Measurements from ENCODE around the gene DOK7. TPM values are rescaled to one million over a fixed set of nuclear protein-coding genes. Genes with fewer than 3 reads are reported as not detected.

The DOK7 gene
- total RNA-seq, 1 donor from 2014 or later = 5.1 TPM

GRCh38 chr4:3518941-3519340, 55.8 kb downstream of the DOK7 start:
- TF ChIP-seq CTCF (IDR thresholded peaks at IDR 0.05; ENCODE audit: partially characterized antibody, unreplicated experiment) = no peak
- peaks cover 5% of the 10 kb centered on the region for H3K9me3 Mint-ChIP-seq (ENCODE audit: unreplicated experiment)
- no peak for DNase-seq
- no peaks in the 10 kb centered on the region for H3K36me3 Mint-ChIP-seq (ENCODE audit: unreplicated experiment)
- H3K4me1 Mint-ChIP-seq (ENCODE audit: low read depth, unreplicated experiment) = peaks cover 8% of the 10 kb centered on the region
- H3K4me3 Mint-ChIP-seq (ENCODE audit: unreplicated experiment) = no peak overlapping the region
- H3K27me3 Mint-ChIP-seq (ENCODE audit: unreplicated experiment) = peaks cover 6% of the 10 kb centered on the region
- no peak overlapping the region for H3K27ac Mint-ChIP-seq (ENCODE audit: unreplicated experiment)

GRCh38 chr4:3519468-3520264, 56.6 kb downstream of the DOK7 start:
- Mint-ChIP-seq H3K9me3 (ENCODE audit: unreplicated experiment) (peaks cover 5% of the 10 kb centered on the region), H3K4me1 (ENCODE audit: low read depth, unreplicated experiment) (peaks cover 8% of the 10 kb centered on the region), H3K36me3 (ENCODE audit: unreplicated experiment) (no peaks in the 10 kb centered on the region), H3K27ac (ENCODE audit: unreplicated experiment) (peak overlapping the region; percentile 59), H3K27me3 (ENCODE audit: unreplicated experiment) (peaks cover 6% of the 10 kb centered on the region), H3K4me3 (ENCODE audit: unreplicated experiment) (no peak overlapping the region)
- TF ChIP-seq CTCF (IDR thresholded peaks at IDR 0.05; ENCODE audit: partially characterized antibody, unreplicated experiment) = no peak
- no peak for DNase-seq

GRCh38 chr4:3520276-3520675, 57.2 kb downstream of the DOK7 start:
- peak overlapping the region; percentile 23 for H3K27ac Mint-ChIP-seq (ENCODE audit: unreplicated experiment)
- peak overlapping the region; percentile 8 for H3K4me3 Mint-ChIP-seq (ENCODE audit: unreplicated experiment)
- H3K27me3 Mint-ChIP-seq (ENCODE audit: unreplicated experiment) = peaks cover 6% of the 10 kb centered on the region
- no peak for TF ChIP-seq CTCF (IDR thresholded peaks at IDR 0.05; ENCODE audit: partially characterized antibody, unreplicated experiment)
- H3K9me3 Mint-ChIP-seq (ENCODE audit: unreplicated experiment) = peaks cover 5% of the 10 kb centered on the region
- peaks cover 13% of the 10 kb centered on the region for H3K4me1 Mint-ChIP-seq (ENCODE audit: low read depth, unreplicated experiment)
- no peak for DNase-seq
- no peaks in the 10 kb centered on the region for H3K36me3 Mint-ChIP-seq (ENCODE audit: unreplicated experiment)

- H3K27me3 Mint-ChIP-seq (ENCODE audit: unreplicated experiment) = peaks cover 6% of the 10 kb centered on the region
- no peaks in the 10 kb centered on the region for H3K36me3 Mint-ChIP-seq (ENCODE audit: unreplicated experiment)
- peaks cover 1% of the 10 kb centered on the region for H3K9me3 Mint-ChIP-seq (ENCODE audit: unreplicated experiment)
- peaks cover 13% of the 10 kb centered on the region for H3K4me1 Mint-ChIP-seq (ENCODE audit: low read depth, unreplicated experiment)
- DNase-seq = no peak
- H3K4me3 Mint-ChIP-seq (ENCODE audit: unreplicated experiment) = no peak overlapping the region
- H3K27ac Mint-ChIP-seq (ENCODE audit: unreplicated experiment) = peak overlapping the region; percentile 60
- TF ChIP-seq CTCF (IDR thresholded peaks at IDR 0.05; ENCODE audit: partially characterized antibody, unreplicated experiment) = no peak
Observed at GRCh38 chr4:3520796-3521600, 57.9 kb downstream of the DOK7 start.
